ENCODE measurements around the gene VTI1A. TPM values are rescaled to one million over a fixed set of nuclear protein-coding genes. Genes with fewer than 3 reads are reported as not detected.
A peak's percentile ranks its signal among the peaks of the same experiment; 100 is the strongest.

Gene VTI1A
- total and polyA plus RNA-seq, 9 of the 15 experiments (the other 6 are each of a cell fraction or from before 2014, with no cell fraction given), result 9.3 to 21.4 (median 16.0) TPM

GRCh38 chr10:112446855-112447619 is at the start of gene VTI1A, which contains the start of gene ZDHHC6 (continued):
- TF ChIP-seq RBBP5 (IDR thresholded peaks at IDR 0.05; ENCODE audit: borderline replicate concordance, insufficient read depth, low read length, poor library complexity, severe bottlenecking) (peak; percentile 98), TRIM24 (IDR thresholded peaks at IDR 0.05) (peak in 1 of 2 experiments; percentile 100; a peak in 2 of 4 replicates), NR3C1 (CRISPR knock-in tag; IDR thresholded peaks at IDR 0.05) (no peak), COPS2 (conservative IDR thresholded peaks at IDR 0.05) (no peak), MAFF (IDR thresholded peaks at IDR 0.05; ENCODE audit: low read length) (no peak), MAFG (tag; conservative IDR thresholded peaks at IDR 0.05) (no peak), HNRNPK (IDR thresholded peaks at IDR 0.05; ENCODE audit: low read depth, low read length, poor library complexity, severe bottlenecking) (no peak), L3MBTL2 (IDR thresholded peaks at IDR 0.05) (no peak), ARID1B (IDR thresholded peaks at IDR 0.05) (no peak), ZNF133 (CRISPR knock-in tag; IDR thresholded peaks at IDR 0.05) (no peak), CXXC5 (CRISPR knock-in tag; IDR thresholded peaks at IDR 0.05) (peak; percentile 68), ELF1 (tag; IDR thresholded peaks at IDR 0.05) (peak; percentile 98), MED1 (CRISPR knock-in tag; IDR thresholded peaks at IDR 0.05; ENCODE audit: borderline replicate concordance) (no peak), ZEB2 (IDR thresholded peaks at IDR 0.05) (peak; percentile 98), BRD4 (IDR thresholded peaks at IDR 0.05) (no peak), DLX4 (CRISPR knock-in tag; IDR thresholded peaks at IDR 0.05) (no peak), HDAC8 (tag; IDR thresholded peaks at IDR 0.05) (no peak), ZNF830 (CRISPR knock-in tag; IDR thresholded peaks at IDR 0.05) (no peak), ZNF644 (tag; IDR thresholded peaks at IDR 0.05; ENCODE audit: low read depth) (no peak), ZNF609 (CRISPR knock-in tag; IDR thresholded peaks at IDR 0.05; ENCODE audit: borderline replicate concordance) (no peak), TFAM (CRISPR knock-in tag; conservative IDR thresholded peaks at IDR 0.05) (no peak), RFX7 (CRISPR knock-in tag; IDR thresholded peaks at IDR 0.05) (no peak)

All from K562 (cell line).